ENCODE results near the gene VWA3B. TPM values are rescaled to one million over a fixed set of nuclear protein-coding genes. Genes with fewer than 3 reads are reported as not detected.

The VWA3B gene, protein sequence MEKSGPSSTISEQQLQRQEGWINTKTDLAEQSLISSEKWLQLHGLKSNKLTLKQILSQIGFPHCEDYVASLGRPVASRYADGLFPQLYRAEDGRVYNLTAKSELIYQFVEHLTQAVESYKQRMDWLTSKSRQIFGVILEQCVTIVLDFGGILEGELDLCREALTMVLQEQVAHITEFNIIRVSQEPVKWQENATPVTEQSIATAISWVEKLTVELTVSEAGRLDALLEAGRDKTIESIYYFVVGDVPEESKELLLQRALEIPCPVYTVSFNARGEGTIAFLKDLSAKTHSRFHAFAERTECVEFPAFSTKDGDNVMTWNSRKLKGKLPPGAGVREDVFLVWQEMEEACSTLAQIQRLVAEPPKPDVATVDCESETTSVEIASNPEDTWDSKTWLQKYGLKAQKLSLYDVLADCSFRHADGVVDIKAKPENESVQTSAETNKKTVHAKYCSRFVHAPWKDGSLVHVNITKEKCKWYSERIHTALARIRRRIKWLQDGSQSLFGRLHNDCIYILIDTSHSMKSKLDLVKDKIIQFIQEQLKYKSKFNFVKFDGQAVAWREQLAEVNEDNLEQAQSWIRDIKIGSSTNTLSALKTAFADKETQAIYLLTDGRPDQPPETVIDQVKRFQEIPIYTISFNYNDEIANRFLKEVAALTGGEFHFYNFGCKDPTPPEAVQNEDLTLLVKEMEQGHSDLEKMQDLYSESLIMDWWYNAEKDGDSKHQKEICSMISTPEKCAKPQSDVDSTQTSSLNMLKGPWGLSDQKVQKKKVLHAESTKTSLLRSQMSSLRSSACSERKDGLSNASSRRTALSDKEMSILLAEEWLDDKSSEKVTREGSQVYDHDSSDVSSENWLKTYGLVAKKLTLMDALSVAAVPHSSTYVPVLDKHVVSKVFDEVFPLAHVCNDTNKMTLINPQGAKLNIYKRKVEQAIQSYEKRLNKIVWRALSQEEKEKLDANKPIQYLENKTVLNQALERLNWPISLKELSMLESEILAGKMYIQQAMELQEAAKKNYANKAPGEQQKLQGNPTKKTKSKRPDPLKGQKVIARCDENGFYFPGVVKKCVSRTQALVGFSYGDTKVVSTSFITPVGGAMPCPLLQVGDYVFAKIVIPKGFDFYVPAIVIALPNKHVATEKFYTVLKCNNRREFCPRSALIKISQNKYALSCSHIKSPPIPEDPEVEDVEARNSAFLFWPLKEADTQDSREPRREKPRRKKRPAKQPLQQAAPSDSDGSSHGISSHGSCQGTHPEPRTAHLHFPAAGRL (N-terminal part only)
- polyA plus RNA-seq (2011; rRNA removed) (not detected in 2 replicates), polyA minus RNA-seq (2011; rRNA and poly(A)+ RNA removed) (not detected in 2 replicates)

- CTCF ChIA-PET, result interaction anchor here (0.6 kb wide), 1 partner anchor 283 kb away, joined by 4 read pairs; no protein-coding TSS in a partner anchor
- Histone ChIP-seq H3K9me3 (ENCODE audit: control insufficient read depth, insufficient read depth, low read length) (no peaks in the 10 kb centered on the region; the same call in 1 of the 2 replicates), H3K27me3 (ENCODE audit: control insufficient read depth, insufficient read depth, low read length) (peaks cover 27% of the 10 kb centered on the region), H3K27ac (ENCODE audit: low read depth, low read length) (no peak within 1 kb of the TSS), H3K4me3 (ENCODE audit: low read depth, low read length) (peak within 1 kb of the TSS; percentile 54)
- TF ChIP-seq, protein P1, sequence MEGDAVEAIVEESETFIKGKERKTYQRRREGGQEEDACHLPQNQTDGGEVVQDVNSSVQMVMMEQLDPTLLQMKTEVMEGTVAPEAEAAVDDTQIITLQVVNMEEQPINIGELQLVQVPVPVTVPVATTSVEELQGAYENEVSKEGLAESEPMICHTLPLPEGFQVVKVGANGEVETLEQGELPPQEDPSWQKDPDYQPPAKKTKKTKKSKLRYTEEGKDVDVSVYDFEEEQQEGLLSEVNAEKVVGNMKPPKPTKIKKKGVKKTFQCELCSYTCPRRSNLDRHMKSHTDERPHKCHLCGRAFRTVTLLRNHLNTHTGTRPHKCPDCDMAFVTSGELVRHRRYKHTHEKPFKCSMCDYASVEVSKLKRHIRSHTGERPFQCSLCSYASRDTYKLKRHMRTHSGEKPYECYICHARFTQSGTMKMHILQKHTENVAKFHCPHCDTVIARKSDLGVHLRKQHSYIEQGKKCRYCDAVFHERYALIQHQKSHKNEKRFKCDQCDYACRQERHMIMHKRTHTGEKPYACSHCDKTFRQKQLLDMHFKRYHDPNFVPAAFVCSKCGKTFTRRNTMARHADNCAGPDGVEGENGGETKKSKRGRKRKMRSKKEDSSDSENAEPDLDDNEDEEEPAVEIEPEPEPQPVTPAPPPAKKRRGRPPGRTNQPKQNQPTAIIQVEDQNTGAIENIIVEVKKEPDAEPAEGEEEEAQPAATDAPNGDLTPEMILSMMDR (IDR thresholded peaks at IDR 0.05; ENCODE audit: low read depth, low read length), result no peak
- no peak for DNase-seq (ENCODE audit: low read depth, low spot score)
- POLR2A ChIA-PET, result no interaction called here
These were observed at the start of gene VWA3B for GRCh38 chr2:98086491-98087446. Gene VWA3B, plus strand, starts transcription at chr2:98087167. Its CDS starts 5,926 bp downstream, at chr2:98093093.

GRCh38 chr2:98037206-98037605 is 49.8 kb upstream of the VWA3B start:
- POLR2A ChIA-PET, result no interaction called here
- CTCF ChIA-PET, result interaction anchor here (1.5 kb wide), 1 partner anchor 231 kb away, joined by 5 read pairs; no protein-coding TSS in a partner anchor
- peaks cover 17% of the 10 kb centered on the region for H3K27me3 ChIP-seq (ENCODE audit: control insufficient read depth, insufficient read depth, low read length)
- no peak for DNase-seq (ENCODE audit: low read depth, low spot score)
- H3K27ac ChIP-seq (ENCODE audit: low read depth, low read length), result no peak overlapping the region
- no peak overlapping the region for H3K4me3 ChIP-seq (ENCODE audit: low read depth, low read length)
- TF ChIP-seq, protein P1 (IDR thresholded peaks at IDR 0.05; ENCODE audit: low read depth, low read length), result no peak
- no peaks in the 10 kb centered on the region for H3K9me3 ChIP-seq (ENCODE audit: control insufficient read depth, insufficient read depth, low read length)

- TF ChIP-seq, protein P1 (IDR thresholded peaks at IDR 0.05; ENCODE audit: low read depth, low read length), result no peak
- Histone ChIP-seq H3K27ac (ENCODE audit: low read depth, low read length) (no peak overlapping the region), H3K27me3 (ENCODE audit: control insufficient read depth, insufficient read depth, low read length) (peaks cover 17% of the 10 kb centered on the region), H3K9me3 (ENCODE audit: control insufficient read depth, insufficient read depth, low read length) (no peaks in the 10 kb centered on the region), H3K4me3 (ENCODE audit: low read depth, low read length) (no peak overlapping the region)
- ChIA-PET POLR2A (no interaction called here), CTCF (interaction anchor here (0.6 kb wide), 1 partner anchor 233 kb away, joined by 3 read pairs; no protein-coding TSS in a partner anchor)
- no peak for DNase-seq (ENCODE audit: low read depth, low spot score)
These were observed 49.2 kb upstream of the VWA3B start for GRCh38 chr2:98037666-98038336.

Measured in AG04450 (cell line).